SHP77 treated with DMSO at 0.1 percent for 48 hours (cell line): Measurements from ENCODE around the gene AADACL2.
"Not testable (repeated sequence)": the region's sequence is repeated elsewhere in the genome, so short reads cannot be mapped to it uniquely, and the experiment has no call there.

Source experiments
- DNase-seq: peaks from one replicate; lab custom pipeline; 2025; lab: John Stamatoyannopoulos, UW

The AADACL2 gene

GRCh38 chr3:151733613-151734012, at the start of gene AADACL2:
Gene AADACL2, plus strand, starts transcription at chr3:151733927. Its CDS starts 109 bp downstream, at chr3:151734036.
- no peak for DNase-seq

GRCh38 chr3:151684094-151684493, 49.6 kb upstream of the AADACL2 start:
- no peak for DNase-seq

GRCh38 chr3:151686257-151686656, 47.5 kb upstream of the AADACL2 start:
- no peak for DNase-seq

GRCh38 chr3:151687076-151687475, 46.7 kb upstream of the AADACL2 start:
- no peak for DNase-seq

- DNase-seq, result no peak
Measured at GRCh38 chr3:151688571-151688970, 45.2 kb upstream of the AADACL2 start.

GRCh38 chr3:151690645-151691044, 43.1 kb upstream of the AADACL2 start:
- DNase-seq, result no peak

- no peak for DNase-seq
Measured at GRCh38 chr3:151697496-151697895, 36.2 kb upstream of the AADACL2 start.

GRCh38 chr3:151707216-151707615, 26.5 kb upstream of the AADACL2 start:
- DNase-seq, result no peak

GRCh38 chr3:151708868-151709267, 24.9 kb upstream of the AADACL2 start:
- no peak for DNase-seq

GRCh38 chr3:151709847-151710246, 23.9 kb upstream of the AADACL2 start:
- no peak for DNase-seq

GRCh38 chr3:151721294-151721693, 12.4 kb upstream of the AADACL2 start:
- DNase-seq, result no peak

GRCh38 chr3:151722856-151723255, 10.9 kb upstream of the AADACL2 start:
- DNase-seq, result no peak

- no peak for DNase-seq
Measured at GRCh38 chr3:151724576-151725562, 8.9 kb upstream of the AADACL2 start.

GRCh38 chr3:151726016-151726415, 7.7 kb upstream of the AADACL2 start:
- DNase-seq, result no peak

- DNase-seq, result no peak
Measured at GRCh38 chr3:151732861-151733260, 866 bp upstream of the AADACL2 start.

- DNase-seq, result no peak
Measured at GRCh38 chr3:151740581-151740980, 6.9 kb downstream of the AADACL2 start.

GRCh38 chr3:151743855-151744254, 10.1 kb downstream of the AADACL2 start:
- DNase-seq, result no peak

GRCh38 chr3:151750181-151750580, 16.5 kb downstream of the AADACL2 start:
- no peak for DNase-seq

- no peak for DNase-seq
Measured at GRCh38 chr3:151750678-151751077, 17.0 kb downstream of the AADACL2 start.

GRCh38 chr3:151751161-151751560, 17.4 kb downstream of the AADACL2 start:
- DNase-seq, result no peak

GRCh38 chr3:151753846-151754245, 20.1 kb downstream of the AADACL2 start:
- no peak for DNase-seq

GRCh38 chr3:151761581-151761980, 27.9 kb downstream of the AADACL2 start:
- DNase-seq, result no peak

- not testable (repeated sequence) for DNase-seq
Measured at GRCh38 chr3:151764699-151765098, 31.0 kb downstream of the AADACL2 start.

- no peak for DNase-seq
Measured at GRCh38 chr3:151765685-151766084, 32.0 kb downstream of the AADACL2 start.
